ENCODE measurements around the gene ANKFN1.

ANKFN1 gene

GRCh38 chr17:56480501-56480900 is 327.2 kb downstream of the ANKFN1 start:
- Histone ChIP-seq H3K79me2 (ENCODE audit: insufficient read depth, low read length) (no peaks in the 10 kb centered on the region), H3K9ac (ENCODE audit: low read length) (no peak overlapping the region), H2AFZ (ENCODE audit: low read depth, low read length, severe bottlenecking) (no peak overlapping the region), H3K9me2 (replicated peaks; ENCODE audit: insufficient read depth, low read length) (no peaks in the 10 kb centered on the region), H3K36me3 (ENCODE audit: low read length) (no peaks in the 10 kb centered on the region), H3K27me3 (ENCODE audit: low read length) (no peaks in the 10 kb centered on the region), H3F3A (ENCODE audit: insufficient read depth) (no peaks in the 10 kb centered on the region), H3K9me3 (ENCODE audit: insufficient read depth, low read length) (no peaks in the 10 kb centered on the region), H3K27ac (ENCODE audit: low read depth, low read length) (no peak overlapping the region), H4K20me1 (ENCODE audit: low read depth, low read length) (no peaks in the 10 kb centered on the region), H3K4me2 (ENCODE audit: low read depth, low read length, poor library complexity, severe bottlenecking) (no peak overlapping the region), H3K4me3 (ENCODE audit: insufficient read depth, low read length, poor library complexity, severe bottlenecking) (no peak overlapping the region)
- no peak for TF ChIP-seq CTCF (IDR thresholded peaks at IDR 0.05; ENCODE audit: insufficient read depth, low read length, poor library complexity, severe bottlenecking)
- no peak for TF ChIP-seq EZH2phosphoT487 (conservative IDR thresholded peaks at IDR 0.05; ENCODE audit: low read length)

- Histone ChIP-seq H3K9me2 (replicated peaks; ENCODE audit: insufficient read depth, low read length) (no peaks in the 10 kb centered on the region), H3K4me3 (ENCODE audit: insufficient read depth, low read length, poor library complexity, severe bottlenecking) (no peak overlapping the region), H3K9me3 (ENCODE audit: insufficient read depth, low read length) (no peaks in the 10 kb centered on the region), H3K4me2 (ENCODE audit: low read depth, low read length, poor library complexity, severe bottlenecking) (no peak overlapping the region), H3K27ac (ENCODE audit: low read depth, low read length) (no peak overlapping the region), H4K20me1 (ENCODE audit: low read depth, low read length) (no peaks in the 10 kb centered on the region), H3K27me3 (ENCODE audit: low read length) (no peaks in the 10 kb centered on the region), H3K36me3 (ENCODE audit: low read length) (no peaks in the 10 kb centered on the region), H3K9ac (ENCODE audit: low read length) (no peak overlapping the region), H2AFZ (ENCODE audit: low read depth, low read length, severe bottlenecking) (no peak overlapping the region), H3F3A (ENCODE audit: insufficient read depth) (no peaks in the 10 kb centered on the region), H3K79me2 (ENCODE audit: insufficient read depth, low read length) (no peaks in the 10 kb centered on the region)
- no peak for TF ChIP-seq EZH2phosphoT487 (conservative IDR thresholded peaks at IDR 0.05; ENCODE audit: low read length)
- TF ChIP-seq CTCF (IDR thresholded peaks at IDR 0.05; ENCODE audit: insufficient read depth, low read length, poor library complexity, severe bottlenecking), result no peak
Observed at GRCh38 chr17:56481659-56482058, 328.4 kb downstream of the ANKFN1 start.

- Histone ChIP-seq H3K27ac (ENCODE audit: low read depth, low read length) (no peak overlapping the region), H2AFZ (ENCODE audit: low read depth, low read length, severe bottlenecking) (no peak overlapping the region), H3K36me3 (ENCODE audit: low read length) (no peaks in the 10 kb centered on the region), H3K27me3 (ENCODE audit: low read length) (no peaks in the 10 kb centered on the region), H3K79me2 (ENCODE audit: insufficient read depth, low read length) (no peaks in the 10 kb centered on the region), H3K9ac (ENCODE audit: low read length) (no peak overlapping the region), H3K4me2 (ENCODE audit: low read depth, low read length, poor library complexity, severe bottlenecking) (no peak overlapping the region), H3F3A (ENCODE audit: insufficient read depth) (no peaks in the 10 kb centered on the region), H3K9me3 (ENCODE audit: insufficient read depth, low read length) (no peaks in the 10 kb centered on the region), H3K9me2 (replicated peaks; ENCODE audit: insufficient read depth, low read length) (no peaks in the 10 kb centered on the region), H4K20me1 (ENCODE audit: low read depth, low read length) (no peaks in the 10 kb centered on the region), H3K4me3 (ENCODE audit: insufficient read depth, low read length, poor library complexity, severe bottlenecking) (no peak overlapping the region)
- TF ChIP-seq EZH2phosphoT487 (conservative IDR thresholded peaks at IDR 0.05; ENCODE audit: low read length), result no peak
- TF ChIP-seq CTCF (IDR thresholded peaks at IDR 0.05; ENCODE audit: insufficient read depth, low read length, poor library complexity, severe bottlenecking), result no peak
Observed at GRCh38 chr17:56482229-56482628, 329.0 kb downstream of the ANKFN1 start.

Data from SU-DHL-6 (cell line).